ENCODE data around the gene MED27.
A peak's percentile ranks its signal among the peaks of the same experiment; 100 is the strongest.

Gene MED27

GRCh38 chr9:131831380-131832165 lies 248.1 kb downstream of the MED27 start:
- no peak for DNase-seq

- no peak for DNase-seq
These were observed 251.8 kb downstream of the MED27 start for GRCh38 chr9:131827821-131828369.

- no peak for DNase-seq
These were observed 252.6 kb downstream of the MED27 start for GRCh38 chr9:131826966-131827525.

GRCh38 chr9:131826053-131826452 lies 253.6 kb downstream of the MED27 start:
- DNase-seq = no peak

GRCh38 chr9:131824953-131825495 lies 254.6 kb downstream of the MED27 start:
- no peak for DNase-seq

GRCh38 chr9:131824155-131824594 lies 255.5 kb downstream of the MED27 start:
- DNase-seq = peak; percentile 42

GRCh38 chr9:131823701-131824146 lies 255.9 kb downstream of the MED27 start:
- peak; percentile 80 for DNase-seq

- DNase-seq = no peak
These were observed 261.6 kb downstream of the MED27 start for GRCh38 chr9:131818089-131818488.

GRCh38 chr9:131817627-131818026 lies 262.0 kb downstream of the MED27 start:
- no peak for DNase-seq

- DNase-seq = no peak
These were observed 262.6 kb downstream of the MED27 start for GRCh38 chr9:131817073-131817472.

GRCh38 chr9:131815970-131816873 lies 263.4 kb downstream of the MED27 start:
- no peak for DNase-seq

- DNase-seq = no peak
These were observed 265.0 kb downstream of the MED27 start for GRCh38 chr9:131814707-131815106.

- no peak for DNase-seq
These were observed 266.6 kb downstream of the MED27 start for GRCh38 chr9:131813116-131813515.

- DNase-seq = no peak
These were observed 267.4 kb downstream of the MED27 start for GRCh38 chr9:131812116-131812790.

GRCh38 chr9:131811405-131811804 lies 268.3 kb downstream of the MED27 start:
- no peak for DNase-seq

- no peak for DNase-seq
These were observed 269.1 kb downstream of the MED27 start for GRCh38 chr9:131810351-131811170.
